Tibial nerve (tissue), 4 donors: ENCODE results near the gene BCL2.

Experiments
- CTCF ChIP-seq, 5 experiments: fragments of 200-600 bp in 3 of 5; fragments of 450-650 bp in 2 of 5; sonication (generic) in 3 of 5; IDR thresholded peaks; one replicate each; pipeline ENCODE4 v1.5.1; 2016 to 2019; ENCODE audit warnings: antibody characterized with exemption in 5 of 5, mild to moderate bottlenecking in 3 of 5, moderate library complexity in 2 of 5
- EP300 ChIP-seq, 2 donors: sonication (generic); formaldehyde crosslinking; IDR thresholded peaks; one replicate each; pipeline ENCODE4 v1.6.1; 2017; ENCODE audit warnings: antibody characterized with exemption in 2 of 2, mild to moderate bottlenecking in 1 of 2
- POLR2A ChIP-seq, 2 donors: fragments of 450-650 bp; IDR thresholded peaks; one replicate each; pipeline ENCODE4 v1.6.1; 2017; ENCODE audit warnings: antibody characterized with exemption in 2 of 2, mild to moderate bottlenecking in 2 of 2, moderate library complexity in 2 of 2

- TF ChIP-seq CTCF (IDR thresholded peaks at IDR 0.05): no peak
- no peak for TF ChIP-seq POLR2A (IDR thresholded peaks at IDR 0.05)
- no peak for TF ChIP-seq EP300 (IDR thresholded peaks at IDR 0.05)
Measured at GRCh38 chr18:63346480-63347183, 27.1 kb upstream of the BCL2 start.
